ENCODE results near the gene ULBP3.

DNA sequence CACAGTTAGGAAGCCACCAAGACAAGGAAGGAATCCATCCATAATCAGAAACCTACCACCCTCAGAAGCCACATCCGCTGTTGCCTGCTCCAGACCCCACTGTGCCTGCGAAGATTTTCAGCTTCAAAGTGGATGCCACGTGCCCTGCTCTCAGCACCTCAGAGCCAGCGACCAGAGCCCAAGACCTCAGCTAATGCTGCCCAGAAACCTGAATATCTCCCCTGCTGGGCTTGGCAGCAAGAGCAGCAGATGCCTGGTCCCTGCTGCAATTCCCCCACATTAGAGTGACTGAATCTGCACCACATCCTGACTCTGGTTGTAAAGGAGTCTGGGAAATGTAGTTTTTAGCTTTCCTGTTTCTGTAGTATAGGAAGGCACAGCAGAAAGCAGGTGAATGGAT is 10.7 kb upstream of the ULBP3 start:
- TF ChIP-seq, protein P1, sequence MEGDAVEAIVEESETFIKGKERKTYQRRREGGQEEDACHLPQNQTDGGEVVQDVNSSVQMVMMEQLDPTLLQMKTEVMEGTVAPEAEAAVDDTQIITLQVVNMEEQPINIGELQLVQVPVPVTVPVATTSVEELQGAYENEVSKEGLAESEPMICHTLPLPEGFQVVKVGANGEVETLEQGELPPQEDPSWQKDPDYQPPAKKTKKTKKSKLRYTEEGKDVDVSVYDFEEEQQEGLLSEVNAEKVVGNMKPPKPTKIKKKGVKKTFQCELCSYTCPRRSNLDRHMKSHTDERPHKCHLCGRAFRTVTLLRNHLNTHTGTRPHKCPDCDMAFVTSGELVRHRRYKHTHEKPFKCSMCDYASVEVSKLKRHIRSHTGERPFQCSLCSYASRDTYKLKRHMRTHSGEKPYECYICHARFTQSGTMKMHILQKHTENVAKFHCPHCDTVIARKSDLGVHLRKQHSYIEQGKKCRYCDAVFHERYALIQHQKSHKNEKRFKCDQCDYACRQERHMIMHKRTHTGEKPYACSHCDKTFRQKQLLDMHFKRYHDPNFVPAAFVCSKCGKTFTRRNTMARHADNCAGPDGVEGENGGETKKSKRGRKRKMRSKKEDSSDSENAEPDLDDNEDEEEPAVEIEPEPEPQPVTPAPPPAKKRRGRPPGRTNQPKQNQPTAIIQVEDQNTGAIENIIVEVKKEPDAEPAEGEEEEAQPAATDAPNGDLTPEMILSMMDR (IDR thresholded peaks at IDR 0.05): no peak
- TF ChIP-seq POLR2A (IDR thresholded peaks at IDR 0.05): no peak
- TF ChIP-seq POLR2AphosphoS5 (IDR thresholded peaks at IDR 0.05): no peak
